Activated gamma-delta T cell (primary cell): ENCODE results near the gene SCARF2.
"Not testable (repeated sequence)": the region's sequence is repeated elsewhere in the genome, so short reads cannot be mapped to it uniquely, and the experiment has no call there.

Experiments
- DNase-seq: peaks from one replicate; lab custom pipeline; 2025; lab: John Stamatoyannopoulos, UW

Gene SCARF2

DNA sequence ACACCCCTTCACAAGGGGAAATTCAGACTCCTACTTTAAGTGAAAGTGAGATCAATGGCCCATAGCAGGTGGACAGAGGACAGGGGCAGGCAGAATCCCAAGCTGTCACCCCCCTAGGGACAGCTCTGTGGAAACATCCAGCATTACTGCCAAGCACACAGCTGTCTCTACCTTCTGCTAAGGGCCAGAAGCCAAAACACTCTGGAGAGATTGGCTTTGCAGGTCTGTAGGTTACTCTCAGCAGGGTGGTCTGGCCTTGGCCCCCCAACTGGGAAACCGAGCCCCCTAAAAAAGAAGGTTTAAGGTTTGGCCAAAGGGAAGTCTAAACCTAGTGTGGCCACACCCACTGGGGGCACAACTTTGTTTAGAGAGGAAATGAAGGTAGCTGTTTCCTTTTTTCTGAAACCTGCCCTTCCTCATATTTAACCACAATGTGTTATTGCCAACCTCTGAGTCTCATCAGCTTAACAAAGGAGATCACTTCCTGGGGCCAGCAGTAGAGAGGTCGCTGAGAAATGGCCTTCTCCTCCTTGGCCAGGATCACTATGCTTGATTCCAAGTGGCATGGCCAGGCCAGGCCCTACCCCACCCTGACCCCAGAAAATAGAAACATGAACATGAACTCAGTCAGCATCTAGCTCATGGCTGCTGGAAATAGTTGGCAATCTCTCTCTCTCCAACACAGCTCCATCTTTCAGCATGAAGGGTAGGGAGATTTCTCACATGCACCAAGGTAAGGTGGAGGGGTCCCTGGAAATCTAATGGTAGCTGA, 25.9 kb upstream of the SCARF2 start:
- DNase-seq = no peak

DNA sequence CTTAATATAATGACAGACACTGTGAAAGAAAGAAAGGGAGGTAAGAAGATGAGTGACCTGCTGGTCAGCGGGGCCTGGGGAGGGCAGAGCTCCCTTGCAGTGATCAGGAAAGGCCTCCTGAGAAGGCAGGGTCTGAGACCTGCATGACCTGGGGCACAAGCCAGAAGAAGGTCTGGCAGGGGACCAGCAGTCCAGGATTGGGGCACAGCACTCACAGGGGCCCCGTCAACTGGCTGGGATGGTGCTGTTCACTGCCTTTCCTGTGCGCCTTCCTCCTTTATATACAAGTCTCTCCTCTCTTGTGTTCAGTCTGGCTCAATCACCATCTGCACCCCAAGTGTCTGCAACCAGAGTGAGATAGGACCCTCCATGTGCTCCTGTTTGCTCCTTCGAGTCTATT, 22.2 kb upstream of the SCARF2 start:
- no peak for DNase-seq

DNA sequence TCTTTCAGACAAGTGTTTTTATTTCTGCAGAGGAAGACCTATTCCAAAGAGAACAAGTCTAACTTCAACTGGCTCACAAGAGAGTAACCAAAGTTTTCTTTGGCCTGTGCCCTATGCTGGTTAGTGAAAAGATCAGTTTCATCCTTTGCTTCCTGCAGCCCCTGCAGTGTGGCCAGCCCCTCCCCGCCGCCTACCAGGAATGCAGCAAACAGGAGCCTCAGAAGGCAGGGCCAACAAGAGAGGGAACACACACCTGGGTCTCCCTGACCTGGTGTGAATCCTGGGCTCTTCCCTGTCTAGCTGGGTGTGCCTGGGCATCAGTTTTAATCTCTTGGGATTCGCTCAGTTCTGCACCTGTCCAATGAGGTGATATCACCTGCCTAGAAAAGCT, 21.5 kb upstream of the SCARF2 start:
- DNase-seq = no peak

DNA sequence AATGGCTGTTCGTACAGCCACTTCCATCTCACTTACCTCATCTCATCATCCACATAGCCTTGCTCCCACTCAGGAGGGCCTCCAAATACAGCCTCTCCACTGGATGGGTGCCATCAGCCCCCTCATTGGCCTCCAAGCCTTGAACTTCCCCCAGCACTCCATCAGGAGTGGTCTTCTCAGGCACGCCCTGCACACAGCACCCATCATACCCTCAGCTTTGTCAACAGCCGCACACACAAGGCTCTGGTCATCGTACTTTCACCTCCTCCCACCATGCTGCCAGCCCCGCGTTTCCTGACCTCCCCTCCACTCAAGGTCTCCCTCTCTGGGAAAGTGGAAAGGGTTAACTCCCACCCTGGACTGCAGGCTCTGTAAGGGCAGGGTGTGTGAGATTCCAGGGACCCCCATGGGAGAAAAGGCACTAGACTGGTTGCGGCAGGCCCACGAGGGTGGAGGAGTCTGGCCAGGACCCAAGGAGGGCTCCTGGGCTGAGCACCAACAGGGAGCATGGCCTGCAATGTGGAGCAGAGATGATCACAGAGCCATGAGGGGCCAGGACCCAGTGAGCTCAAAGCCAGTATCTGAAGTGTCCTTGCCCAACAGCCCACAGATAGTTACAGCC, 21.0 kb upstream of the SCARF2 start:
- DNase-seq = no peak

DNA sequence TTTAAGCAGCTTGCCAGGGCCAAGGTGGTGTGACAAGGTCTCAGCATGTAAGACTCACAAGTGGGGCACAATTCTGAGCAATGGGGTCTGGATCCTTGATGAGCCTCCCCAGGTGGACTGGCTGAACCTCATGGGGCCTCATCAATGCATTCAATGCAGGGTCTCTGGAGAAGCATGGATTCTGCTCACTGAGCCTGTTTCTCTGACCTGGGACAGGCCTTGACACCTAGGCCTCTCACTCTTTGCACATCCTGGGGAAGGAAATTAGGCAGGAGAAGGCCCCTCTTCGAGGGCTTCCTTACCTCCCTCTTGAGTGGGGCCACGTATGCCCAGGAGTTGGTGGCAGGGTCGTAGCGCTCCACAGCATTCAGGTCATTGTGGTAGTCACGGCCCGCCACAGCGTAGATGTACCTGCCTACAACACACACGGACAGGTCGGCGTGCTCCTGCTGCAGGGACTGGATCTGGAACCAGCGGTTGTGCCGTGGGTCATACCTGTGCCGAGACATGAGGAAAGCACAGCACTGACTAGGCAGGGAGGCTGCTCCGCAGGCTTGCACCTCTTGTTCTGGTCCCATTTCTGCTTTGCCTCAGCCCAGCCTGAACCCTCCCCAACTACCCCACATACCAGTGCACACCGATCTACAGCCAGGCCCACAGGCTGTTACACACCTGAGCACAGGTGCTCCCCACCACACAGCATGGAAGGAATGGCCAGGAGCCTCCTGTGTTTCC, 20.0 kb upstream of the SCARF2 start:
- no peak for DNase-seq

DNA sequence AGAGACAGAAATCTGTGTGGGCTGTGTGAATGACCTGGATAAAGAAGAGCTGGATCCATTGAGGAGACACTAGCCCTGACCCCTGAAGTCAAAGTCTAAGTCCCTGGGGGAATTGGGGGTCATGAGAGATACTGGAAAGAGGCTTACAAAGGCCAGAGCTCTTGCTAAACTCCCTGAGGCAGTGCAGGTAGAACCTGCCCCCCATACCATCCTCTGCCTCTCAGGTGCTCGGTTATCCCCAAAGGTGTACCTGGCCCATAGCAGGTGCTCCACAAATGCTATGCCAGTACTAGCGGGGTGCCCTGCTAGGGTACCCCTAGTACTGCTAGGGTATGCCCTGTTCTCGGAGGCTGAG, 19.1 kb upstream of the SCARF2 start:
- no peak for DNase-seq

DNA sequence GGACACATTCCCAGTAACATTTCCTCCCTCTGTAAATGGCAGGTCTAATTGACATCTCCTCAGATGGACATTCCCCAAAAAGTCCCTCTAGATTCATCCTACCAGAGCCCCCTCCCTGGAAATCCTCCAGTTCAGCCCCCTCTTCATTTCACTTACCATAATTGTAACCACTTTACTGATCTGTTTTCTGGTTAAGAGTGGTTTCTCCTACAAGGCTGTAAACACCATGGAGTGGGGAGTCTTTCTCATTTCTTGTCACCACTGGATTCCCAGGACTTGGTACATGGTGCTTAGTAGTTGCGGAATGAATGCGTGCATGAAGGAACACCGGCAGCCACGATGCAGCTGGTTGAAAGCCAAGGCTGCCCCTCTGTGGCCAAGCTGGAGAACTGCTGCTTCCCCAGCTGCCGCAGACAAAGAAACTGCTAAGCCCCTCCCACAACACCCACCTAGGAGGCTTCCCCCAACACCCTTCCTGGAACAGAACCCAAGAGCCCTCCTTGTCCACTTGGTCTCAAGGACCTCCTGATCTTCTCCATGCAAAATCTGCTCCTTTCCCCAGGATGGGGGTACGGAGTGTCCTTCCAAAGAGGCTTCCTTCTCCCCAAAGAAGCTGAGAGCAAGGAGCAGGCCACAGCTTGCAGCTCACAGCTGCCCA, 18.6 kb upstream of the SCARF2 start:
- no peak for DNase-seq

DNA sequence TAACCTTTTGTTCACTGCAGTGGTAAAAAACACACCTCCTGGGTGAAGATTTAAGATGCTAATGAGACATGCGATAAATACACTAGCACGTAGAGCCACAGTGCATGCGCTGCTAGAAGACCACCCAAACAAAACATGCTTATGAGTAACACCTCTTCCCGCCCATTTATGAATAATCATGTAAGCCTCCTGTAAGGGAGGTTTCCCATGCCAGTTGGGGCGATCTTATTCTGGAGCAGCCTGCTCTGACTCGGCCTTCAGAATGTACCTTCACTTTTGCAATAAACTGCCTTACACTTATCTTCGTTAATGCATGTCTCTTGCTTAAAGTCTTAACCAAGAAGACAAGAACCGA, 18.1 kb upstream of the SCARF2 start:
- no peak for DNase-seq

DNA sequence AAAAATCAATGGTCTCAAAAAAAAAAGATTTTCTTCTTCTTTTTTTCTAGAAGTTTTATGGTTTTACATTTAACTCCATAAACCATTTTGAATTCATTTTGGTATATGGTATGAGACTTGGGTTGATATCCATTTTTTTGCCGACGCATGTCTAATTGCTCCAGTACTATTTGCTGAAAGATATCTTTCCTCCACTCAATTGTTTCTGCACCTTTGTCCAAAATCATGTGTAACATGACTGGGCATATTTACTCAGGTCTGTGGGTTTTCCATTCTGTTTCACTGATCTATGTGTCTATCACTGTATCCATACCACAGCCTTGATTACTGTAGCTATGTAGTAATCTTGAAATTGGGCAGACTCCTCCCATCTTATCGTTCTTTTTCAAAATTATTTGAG, 15.6 kb upstream of the SCARF2 start:
- no peak for DNase-seq

DNA sequence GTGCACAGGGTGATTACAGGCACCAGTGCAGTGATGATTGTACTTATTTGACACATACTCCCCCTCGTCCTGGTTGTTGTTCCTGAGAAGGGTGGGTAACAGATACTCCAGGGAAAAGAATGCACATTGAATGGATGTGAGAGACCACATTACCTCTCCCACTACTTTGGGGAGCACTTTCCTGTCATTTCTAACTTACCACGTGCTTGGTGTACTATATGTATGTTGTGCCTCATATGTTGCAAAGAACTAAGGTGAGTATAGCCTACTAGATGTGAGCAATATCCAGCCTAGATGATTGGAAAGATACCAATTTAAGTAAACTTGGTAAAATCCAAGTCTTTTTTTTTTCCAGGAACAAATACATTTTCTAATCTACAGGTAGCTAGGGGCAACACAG, 14.3 kb upstream of the SCARF2 start:
- no peak for DNase-seq

DNA sequence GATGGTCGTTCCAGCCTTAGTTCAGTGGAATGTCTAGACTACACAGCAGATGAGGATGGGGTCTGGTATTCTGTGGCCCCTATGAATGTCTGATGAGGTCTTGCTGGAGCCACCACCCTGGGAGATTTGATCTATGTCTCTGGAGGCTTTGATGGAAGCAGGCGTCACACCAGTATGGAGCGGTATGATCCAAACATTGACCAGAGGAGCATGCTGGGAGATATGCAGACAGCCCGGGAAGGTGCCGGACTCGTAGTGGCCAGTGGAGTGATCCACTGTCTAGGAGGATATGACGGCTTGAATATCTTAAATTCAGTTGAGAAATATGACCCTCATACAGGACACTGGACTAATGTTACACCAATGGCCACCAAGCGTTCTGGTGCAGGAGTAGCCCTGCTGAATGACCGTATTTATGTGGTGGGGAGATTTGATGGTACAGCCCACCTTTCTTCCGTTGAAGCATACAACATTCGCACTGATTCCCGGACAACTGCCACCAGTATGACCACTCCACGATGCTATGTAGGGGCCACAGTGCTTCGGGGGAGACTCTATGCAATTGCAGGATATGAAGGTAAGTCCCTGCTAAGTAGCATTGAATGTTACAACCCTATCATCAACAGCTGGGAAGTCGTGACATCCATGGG, 13.6 kb upstream of the SCARF2 start:
- not testable (repeated sequence) for DNase-seq

DNA sequence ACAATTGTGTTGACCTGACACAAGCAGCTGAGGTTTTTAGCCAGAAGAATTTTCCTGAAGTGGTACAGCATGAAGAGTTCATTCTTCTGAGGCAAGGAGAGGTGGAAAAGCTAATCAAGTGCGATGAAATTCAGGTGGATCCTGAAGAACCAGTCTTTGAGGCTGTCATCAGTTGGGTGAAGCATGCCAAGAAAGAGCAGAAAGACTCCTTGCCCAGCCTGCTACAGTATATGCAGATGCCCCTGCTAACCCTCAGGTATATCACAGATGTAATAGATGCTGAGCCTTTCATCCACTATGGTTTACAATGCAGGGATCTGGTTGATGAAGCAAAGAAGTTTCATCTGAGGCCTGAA, 12.9 kb upstream of the SCARF2 start:
- DNase-seq = no peak

DNA sequence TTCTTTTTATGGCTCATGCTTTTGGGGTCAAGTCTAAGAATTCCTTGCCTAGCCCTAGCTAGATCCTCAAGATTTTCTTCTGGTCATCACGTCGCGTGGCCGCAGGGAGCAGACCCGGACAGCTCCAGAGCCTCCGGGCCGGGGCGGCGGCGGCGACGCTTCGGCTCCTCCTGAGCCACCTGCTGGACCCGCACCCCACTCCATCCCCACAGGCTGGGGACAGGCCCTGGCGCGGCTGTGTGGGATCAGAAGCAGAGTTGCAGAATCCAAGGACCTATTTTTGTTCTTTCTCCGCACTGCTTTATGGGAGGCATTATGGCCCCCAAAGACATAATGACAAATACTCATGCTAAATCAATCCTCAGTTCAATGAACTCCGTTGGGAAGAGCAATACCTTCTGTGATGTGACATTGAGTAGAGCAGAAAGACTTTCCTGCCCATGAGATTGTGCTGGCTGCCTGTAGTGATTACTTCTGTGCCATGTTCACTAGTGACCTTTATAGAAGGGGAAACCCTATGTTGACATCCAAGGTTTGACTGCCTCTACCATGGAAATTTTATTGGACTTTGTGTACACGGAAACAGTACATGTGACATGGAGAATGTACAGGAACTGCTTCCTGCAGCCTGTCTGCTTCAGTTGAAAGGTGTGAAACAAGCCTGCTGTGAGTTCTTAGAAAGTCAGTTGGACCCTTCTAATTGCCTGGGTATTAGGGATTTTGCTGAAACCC, 12.4 kb upstream of the SCARF2 start:
- no peak for DNase-seq

DNA sequence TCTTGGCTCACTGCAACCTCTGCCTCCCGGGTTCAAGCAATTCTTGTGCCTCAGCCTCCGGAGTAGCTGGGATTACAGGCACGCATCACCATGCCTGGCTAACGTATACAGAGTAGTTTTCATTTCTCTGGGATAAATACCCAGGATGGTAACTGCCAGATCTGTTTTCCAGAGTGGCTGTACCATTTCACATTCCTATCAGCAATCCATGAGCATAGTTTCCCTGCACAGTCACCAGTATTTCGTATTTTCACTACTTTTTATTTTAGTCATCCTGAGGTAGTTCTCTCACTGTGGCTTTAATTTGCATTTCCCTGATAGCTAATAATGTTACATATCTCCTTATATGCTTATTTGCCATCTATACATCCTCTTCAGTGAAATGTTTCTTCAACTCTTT, 11.0 kb upstream of the SCARF2 start:
- no peak for DNase-seq

DNA sequence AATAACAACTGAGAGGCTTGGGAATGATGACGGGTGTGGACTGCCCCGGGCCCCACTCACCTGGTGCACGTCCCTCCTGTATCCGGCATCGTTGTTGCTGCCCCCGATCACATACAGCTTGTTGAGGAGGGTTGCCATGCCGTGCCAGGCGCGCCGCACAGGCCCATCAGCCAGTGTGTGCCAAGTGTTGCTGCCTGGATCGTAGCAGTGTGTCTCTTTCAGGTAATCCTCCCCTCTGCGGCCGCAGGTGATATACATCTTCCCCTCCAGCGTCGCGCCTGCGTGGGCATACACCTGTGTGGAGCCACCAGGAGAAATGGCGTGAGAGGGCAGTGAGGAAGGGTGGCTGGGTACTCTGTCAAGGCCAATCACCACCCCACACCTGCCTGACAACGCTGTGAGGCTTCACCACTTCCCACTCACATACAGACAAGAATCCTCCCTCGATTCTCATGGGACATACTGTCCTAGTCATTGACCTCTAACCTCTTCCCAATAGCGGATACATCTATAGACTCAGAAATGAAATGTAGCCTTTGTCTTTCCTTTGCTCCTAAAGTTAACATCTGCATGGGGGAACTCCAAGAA, 8.9 kb upstream of the SCARF2 start:
- no peak for DNase-seq

DNA sequence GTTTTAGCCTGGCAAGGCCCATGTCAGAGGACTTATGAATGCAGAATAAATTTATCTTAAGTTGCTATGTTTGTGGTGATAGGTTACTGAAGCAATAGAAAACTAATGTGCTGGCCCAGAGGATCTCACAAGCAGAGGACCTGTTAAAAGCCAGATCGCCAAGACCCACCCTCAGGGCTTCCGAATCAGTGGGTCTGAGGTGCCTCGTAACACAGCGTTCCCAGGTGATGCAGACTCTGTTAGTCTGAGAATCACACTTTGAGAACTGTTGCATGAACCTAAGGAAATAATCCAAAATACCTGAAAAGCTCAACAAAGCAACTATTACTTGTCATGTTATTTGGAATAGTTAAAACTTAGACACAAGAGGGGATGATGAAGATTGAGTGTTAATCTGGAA, 6.7 kb upstream of the SCARF2 start:
- no peak for DNase-seq

DNA sequence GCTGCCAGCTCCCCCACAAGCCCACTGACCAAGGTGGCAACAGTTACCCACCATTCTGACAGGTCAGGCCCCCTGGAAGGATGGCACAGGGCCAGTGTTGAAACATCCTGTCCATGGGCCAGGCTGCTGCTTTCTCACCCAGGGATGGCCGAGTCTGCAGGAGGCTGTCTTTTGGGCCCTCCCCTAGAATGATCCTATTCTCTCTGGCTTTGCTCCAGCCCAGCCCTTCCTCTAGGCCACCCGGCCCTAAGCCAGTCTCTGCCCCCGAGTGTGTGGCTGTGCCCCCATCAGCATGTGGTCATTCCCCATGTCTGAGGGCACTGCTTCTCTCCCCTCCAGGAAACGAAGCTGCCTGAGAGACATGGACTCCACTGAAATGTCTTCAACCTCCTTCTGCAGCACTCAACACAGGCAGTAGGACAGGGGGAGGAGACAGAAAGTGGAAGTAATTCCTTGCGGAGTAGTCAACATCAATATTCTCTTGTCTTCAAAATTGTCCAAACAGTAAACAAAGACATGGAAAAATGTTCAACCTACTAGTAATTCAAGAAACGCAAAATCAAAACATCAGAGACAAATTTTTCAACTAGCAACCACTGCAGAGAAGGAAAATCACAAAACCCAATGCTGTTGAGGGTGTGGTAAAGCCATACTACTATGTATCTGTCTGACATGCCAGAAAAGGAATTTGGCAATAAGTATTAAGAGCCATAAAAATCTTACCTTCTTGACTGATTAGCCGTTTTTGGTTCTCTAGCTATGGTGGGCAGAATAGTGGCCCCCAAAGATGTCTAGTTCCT, 5.1 kb upstream of the SCARF2 start:
- DNase-seq = no peak

DNA sequence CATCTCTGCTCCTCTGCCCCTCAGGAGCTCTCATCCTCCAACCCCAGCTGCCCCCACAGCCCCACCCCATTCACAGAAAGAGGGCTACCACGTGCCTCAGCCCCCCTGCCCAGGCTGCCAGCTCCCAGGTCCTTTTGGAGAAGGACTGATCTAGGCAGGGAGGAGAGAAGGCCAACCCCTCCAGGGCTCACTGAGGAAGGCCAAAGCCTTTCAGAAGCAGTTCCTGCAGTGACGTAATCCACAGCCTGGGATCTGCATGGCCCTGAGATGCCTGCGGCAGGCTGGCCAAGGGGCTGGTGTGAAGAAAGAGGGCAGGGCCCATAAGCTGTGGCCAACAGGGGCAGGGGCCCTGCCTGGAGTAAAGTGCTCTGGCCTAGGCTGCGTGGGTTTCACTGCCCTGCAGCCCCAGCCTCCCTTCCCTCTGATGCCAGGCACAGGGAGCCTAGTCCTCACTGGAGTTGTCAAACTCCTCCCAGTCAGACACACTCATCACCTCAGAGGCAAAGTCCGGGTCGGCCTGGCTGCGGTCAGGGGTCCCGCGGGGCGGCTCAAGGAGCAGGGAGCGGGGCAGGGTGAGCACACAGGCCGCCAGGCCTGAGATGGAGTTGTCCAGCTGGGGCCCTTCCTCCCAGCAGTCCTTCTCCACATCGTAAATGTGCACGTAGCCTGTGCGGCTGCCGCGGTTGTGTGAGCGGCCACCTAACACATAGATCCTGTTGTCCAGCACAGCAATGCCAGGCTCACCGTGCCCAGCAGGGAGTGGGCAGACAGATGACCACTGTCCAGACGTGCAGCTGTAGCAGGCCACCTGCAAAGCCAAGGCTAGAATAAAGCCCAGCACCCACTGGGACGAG, 4.2 kb upstream of the SCARF2 start:
- no peak for DNase-seq
